LNCAP (cell line): ENCODE measurements around the gene EDNRA.
A peak's percentile ranks its signal among the peaks of the same experiment; 100 is the strongest.

ENCODE experiments used
- TF ChIP-seq, protein P1 (sequence below): fragments of 450-650 bp; IDR thresholded peaks from 2 replicates; pipeline ENCODE4 v1.5.1; 2017; ENCODE audit warnings: mild to moderate bottlenecking

The EDNRA gene

DNA sequence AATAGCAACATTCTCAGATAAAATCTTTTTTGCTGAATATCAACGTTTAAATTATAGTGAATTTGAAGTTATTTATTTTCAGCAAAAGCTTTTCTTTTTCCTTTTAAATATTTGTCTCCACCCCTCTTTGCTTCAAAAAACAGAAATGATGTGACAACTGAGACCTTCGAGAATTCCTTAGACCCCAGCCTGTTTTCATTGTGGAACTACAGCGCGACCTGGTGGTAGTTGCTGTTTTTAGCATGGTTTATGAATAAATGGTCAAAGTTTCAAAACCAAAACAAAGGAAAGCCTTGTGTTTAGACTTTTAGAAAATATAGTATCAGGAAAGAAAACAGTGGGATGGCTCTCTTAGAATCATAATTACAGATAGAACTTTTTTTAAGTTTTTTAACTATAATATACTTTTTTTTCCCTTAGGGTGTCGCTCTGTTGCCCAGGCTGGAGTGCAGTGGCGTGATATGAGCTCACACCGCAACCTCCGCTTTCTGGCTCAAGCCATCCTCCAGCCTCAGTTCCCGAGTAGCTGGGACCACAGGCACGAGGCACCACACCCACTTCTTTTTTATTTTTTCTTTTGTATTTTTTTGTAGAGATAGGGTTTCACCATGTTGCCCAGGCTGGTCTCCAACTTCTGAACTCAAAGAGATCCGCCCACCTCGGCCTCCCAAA, 109.5 kb downstream of the EDNRA start:
- TF ChIP-seq, protein P1, sequence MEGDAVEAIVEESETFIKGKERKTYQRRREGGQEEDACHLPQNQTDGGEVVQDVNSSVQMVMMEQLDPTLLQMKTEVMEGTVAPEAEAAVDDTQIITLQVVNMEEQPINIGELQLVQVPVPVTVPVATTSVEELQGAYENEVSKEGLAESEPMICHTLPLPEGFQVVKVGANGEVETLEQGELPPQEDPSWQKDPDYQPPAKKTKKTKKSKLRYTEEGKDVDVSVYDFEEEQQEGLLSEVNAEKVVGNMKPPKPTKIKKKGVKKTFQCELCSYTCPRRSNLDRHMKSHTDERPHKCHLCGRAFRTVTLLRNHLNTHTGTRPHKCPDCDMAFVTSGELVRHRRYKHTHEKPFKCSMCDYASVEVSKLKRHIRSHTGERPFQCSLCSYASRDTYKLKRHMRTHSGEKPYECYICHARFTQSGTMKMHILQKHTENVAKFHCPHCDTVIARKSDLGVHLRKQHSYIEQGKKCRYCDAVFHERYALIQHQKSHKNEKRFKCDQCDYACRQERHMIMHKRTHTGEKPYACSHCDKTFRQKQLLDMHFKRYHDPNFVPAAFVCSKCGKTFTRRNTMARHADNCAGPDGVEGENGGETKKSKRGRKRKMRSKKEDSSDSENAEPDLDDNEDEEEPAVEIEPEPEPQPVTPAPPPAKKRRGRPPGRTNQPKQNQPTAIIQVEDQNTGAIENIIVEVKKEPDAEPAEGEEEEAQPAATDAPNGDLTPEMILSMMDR: peak; percentile 68

DNA sequence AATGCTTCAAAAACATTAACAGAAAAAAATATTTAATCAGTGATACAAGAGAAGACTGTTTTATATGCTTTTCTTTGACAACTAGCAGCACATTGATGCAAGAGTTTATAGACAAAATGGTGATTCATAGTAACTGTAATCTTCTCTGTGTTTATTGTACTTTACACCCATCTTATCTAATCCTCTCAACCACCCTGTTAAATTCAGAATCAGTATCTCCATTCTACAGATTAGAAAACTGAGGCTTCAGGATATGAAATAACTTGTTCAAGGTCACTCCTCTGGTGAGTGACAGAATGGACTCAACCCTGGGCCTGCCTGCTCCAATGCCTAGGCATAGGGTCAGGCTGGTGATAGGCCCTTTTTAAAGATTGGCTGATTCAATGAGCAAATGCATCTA, 110.2 kb downstream of the EDNRA start:
- TF ChIP-seq, protein P1: no peak

DNA sequence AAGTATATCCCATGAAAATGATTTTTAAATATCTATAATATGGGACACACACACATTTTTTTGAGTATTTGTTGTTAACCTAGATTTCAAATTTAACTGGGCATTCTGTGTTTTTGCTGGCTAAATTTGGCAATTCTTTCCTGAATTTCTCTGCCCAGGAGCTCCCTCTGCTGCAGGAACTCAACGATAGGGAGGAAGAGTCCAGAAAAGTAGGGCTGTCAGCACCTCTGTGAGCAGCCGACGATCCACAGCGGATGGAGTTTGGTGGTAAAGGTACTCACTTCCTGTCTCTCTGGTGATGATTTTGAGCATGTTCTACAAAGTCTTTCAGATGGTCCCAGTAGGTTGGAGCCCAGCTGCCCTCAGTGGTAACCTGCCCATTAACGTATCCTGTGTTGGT, 113.2 kb downstream of the EDNRA start:
- TF ChIP-seq, protein P1: no peak
